ENCODE measurements around the gene ABHD2. TPM values are rescaled to one million over a fixed set of nuclear protein-coding genes. Genes with fewer than 3 reads are reported as not detected.
"Not testable (repeated sequence)": the region's sequence is repeated elsewhere in the genome, so short reads cannot be mapped to it uniquely, and the experiment has no call there.

ABHD2 gene
- total RNA-seq, 1 experiment from 2014 or later: 148 TPM

DNA sequence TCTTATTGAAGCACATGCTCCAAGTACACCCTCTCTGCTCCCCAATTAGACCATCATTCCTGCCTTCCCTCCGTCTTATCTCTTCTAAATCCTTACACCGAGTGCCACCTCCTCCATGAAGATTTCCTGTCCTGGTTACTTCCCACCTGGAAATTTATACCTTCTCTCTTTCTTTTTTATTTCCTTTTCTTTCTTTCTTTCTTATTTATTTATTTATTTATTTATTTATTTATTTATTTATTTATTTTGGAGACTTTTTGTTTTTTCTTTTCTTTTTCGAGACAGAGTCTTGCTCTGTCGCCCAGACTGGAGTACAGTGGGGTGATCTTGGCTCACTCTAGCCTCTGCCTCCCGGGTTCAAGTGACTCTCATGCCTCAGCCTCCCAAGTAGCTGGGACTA is 45.9 kb upstream of the ABHD2 start:
- BruUV-seq (replicated peaks): no TSS peak
- TF ChIP-seq, protein P1, sequence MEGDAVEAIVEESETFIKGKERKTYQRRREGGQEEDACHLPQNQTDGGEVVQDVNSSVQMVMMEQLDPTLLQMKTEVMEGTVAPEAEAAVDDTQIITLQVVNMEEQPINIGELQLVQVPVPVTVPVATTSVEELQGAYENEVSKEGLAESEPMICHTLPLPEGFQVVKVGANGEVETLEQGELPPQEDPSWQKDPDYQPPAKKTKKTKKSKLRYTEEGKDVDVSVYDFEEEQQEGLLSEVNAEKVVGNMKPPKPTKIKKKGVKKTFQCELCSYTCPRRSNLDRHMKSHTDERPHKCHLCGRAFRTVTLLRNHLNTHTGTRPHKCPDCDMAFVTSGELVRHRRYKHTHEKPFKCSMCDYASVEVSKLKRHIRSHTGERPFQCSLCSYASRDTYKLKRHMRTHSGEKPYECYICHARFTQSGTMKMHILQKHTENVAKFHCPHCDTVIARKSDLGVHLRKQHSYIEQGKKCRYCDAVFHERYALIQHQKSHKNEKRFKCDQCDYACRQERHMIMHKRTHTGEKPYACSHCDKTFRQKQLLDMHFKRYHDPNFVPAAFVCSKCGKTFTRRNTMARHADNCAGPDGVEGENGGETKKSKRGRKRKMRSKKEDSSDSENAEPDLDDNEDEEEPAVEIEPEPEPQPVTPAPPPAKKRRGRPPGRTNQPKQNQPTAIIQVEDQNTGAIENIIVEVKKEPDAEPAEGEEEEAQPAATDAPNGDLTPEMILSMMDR (conservative IDR thresholded peaks at IDR 0.05): no peak
- no peak for TF ChIP-seq EZH2 (IDR thresholded peaks at IDR 0.05; ENCODE audit: low read depth)
- H3K27ac ChIP-seq: no peak overlapping the region
- H3F3A ChIP-seq (ENCODE audit: insufficient read depth, low read depth): no peaks in the 10 kb centered on the region
- H3K9me2 ChIP-seq (ENCODE audit: insufficient read depth): no peaks in the 10 kb centered on the region
- H3K79me2 ChIP-seq (ENCODE audit: low read depth): no peaks in the 10 kb centered on the region
- peaks cover 4% of the 10 kb centered on the region; the same call in 1 of the 2 replicates for H3K27me3 ChIP-seq (ENCODE audit: insufficient read depth, low read depth)
- H3K4me2 ChIP-seq: no peak overlapping the region
- no peak for DNase-seq
- ChIA-PET CTCF (no interaction called here), POLR2A (ENCODE audit: unreplicated experiment) (no interaction called here)
- H3K36me3 ChIP-seq (ENCODE audit: low read depth): no peaks in the 10 kb centered on the region
- no peaks in the 10 kb centered on the region for H3K9me3 ChIP-seq (ENCODE audit: insufficient read depth, low read depth)
- H4K20me1 ChIP-seq (ENCODE audit: insufficient read depth): no peaks in the 10 kb centered on the region
- no peaks in the 10 kb centered on the region for H3K4me1 ChIP-seq (replicated peaks; ENCODE audit: insufficient read depth)
- intact Hi-C loops (cut with micrococcal nuclease; ENCODE audit: unreplicated experiment): no loop called here
- no peak overlapping the region for H3K4me3 ChIP-seq
- H2AFZ ChIP-seq: no peak overlapping the region

DNA sequence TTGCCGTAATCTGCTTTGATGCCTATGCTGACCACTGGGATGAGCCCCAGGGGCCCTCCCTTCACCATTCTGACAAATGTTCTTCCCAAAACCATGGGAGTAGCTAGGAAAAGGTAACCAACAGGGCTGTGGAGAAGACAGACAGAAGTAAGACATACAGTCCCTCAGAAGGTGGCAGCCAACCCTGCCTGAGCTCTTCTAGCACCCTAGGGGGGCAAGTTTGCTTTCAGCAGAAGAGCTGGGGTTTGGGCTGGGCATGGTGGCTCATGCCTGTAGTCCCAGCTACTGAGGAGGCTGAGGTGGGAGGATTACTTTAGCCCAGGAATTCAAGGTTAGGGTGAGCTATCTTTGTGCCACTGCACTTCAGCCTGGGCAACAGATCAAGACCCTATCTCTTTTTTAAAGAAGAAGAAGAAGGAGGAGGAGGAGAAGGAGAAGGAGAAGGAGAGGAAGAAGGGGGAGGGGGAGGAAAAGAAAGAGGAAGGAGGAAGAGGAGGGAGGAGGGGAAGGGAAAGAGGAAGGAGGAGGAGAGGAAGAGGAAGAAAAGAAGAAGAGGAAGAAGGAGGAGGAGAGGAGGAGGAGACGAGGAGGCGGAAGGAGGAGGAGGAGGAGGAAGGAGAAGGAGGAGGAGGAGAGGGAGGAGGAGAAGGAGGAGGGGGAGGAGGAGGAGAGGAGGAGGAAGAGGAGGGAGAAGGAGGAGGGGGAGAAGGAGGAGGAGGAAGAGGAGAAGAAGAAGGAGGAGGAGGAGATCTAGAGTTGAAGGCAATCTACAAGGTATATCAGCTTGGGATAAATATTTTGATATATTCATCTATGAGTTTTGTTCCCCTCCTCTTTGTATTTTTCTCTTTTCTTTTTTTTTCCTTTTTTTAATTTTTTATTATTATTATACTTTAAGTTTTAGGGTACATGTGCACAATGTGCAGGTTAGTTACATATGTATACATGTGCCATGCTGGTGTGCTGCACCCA is 44.9 kb upstream of the ABHD2 start:
- Histone ChIP-seq H3K4me1 (replicated peaks; ENCODE audit: insufficient read depth) (no peaks in the 10 kb centered on the region), H3K9me3 (ENCODE audit: insufficient read depth, low read depth) (no peaks in the 10 kb centered on the region), H2AFZ (no peak overlapping the region), H3K27me3 (ENCODE audit: insufficient read depth, low read depth) (peaks cover 2% of the 10 kb centered on the region; the same call in 1 of the 2 replicates), H3F3A (ENCODE audit: insufficient read depth, low read depth) (no peaks in the 10 kb centered on the region), H3K9me2 (ENCODE audit: insufficient read depth) (no peaks in the 10 kb centered on the region), H3K4me3 (no peak overlapping the region), H3K79me2 (ENCODE audit: low read depth) (no peaks in the 10 kb centered on the region), H3K27ac (no peak overlapping the region), H3K36me3 (ENCODE audit: low read depth) (no peaks in the 10 kb centered on the region), H3K4me2 (no peak overlapping the region), H4K20me1 (ENCODE audit: insufficient read depth) (no peaks in the 10 kb centered on the region)
- no peak for DNase-seq
- ChIA-PET POLR2A (ENCODE audit: unreplicated experiment) (interaction anchor here (0.7 kb wide), 1 partner anchor 231 kb away, joined by 3 read pairs; no protein-coding TSS in a partner anchor), CTCF (no interaction called here)
- intact Hi-C loops (cut with micrococcal nuclease; ENCODE audit: unreplicated experiment): no loop called here
- no TSS peak for BruUV-seq (replicated peaks)
- TF ChIP-seq, protein P1 (conservative IDR thresholded peaks at IDR 0.05): no peak
- TF ChIP-seq EZH2 (IDR thresholded peaks at IDR 0.05; ENCODE audit: low read depth): no peak

DNA sequence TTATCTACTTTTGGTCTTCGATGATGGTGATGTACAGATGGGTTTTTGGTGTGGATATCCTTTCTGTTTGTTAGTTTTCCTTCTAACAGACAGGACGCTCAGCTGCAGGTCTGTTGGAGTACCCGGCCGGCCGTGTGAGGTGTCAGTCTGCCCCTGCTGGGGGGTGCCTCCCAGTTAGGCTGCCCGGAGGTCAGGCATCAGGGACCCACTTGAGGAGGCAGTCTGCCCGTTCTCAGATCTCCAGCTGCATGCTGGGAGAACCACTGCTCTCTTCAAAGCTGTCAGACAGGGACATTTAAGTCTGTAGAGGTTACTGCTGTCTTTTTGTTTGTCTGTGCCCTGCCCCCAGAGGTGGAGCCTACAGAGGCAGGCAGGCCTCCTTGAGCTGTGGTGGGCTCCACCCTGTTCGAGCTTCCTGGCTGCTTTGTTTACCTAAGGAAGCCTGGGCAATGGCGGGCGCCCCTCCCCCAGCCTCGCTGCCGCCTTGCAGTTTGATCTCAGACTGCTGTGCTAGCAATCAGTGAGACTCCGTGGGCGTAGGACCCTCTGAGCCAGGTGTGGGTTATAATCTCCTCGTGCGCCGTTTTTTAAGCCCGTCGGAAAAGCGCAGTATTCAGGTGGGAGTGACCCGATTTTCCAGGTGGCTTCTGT is 39.1 kb upstream of the ABHD2 start:
- CTCF ChIA-PET; H3K4me2 ChIP-seq; H3K9me3 ChIP-seq (ENCODE audit: insufficient read depth, low read depth); H2AFZ ChIP-seq; H3K79me2 ChIP-seq (ENCODE audit: low read depth); H3F3A ChIP-seq (ENCODE audit: insufficient read depth, low read depth); H4K20me1 ChIP-seq (ENCODE audit: insufficient read depth); H3K4me1 ChIP-seq (replicated peaks; ENCODE audit: insufficient read depth); H3K9me2 ChIP-seq (ENCODE audit: insufficient read depth); H3K27ac ChIP-seq; H3K27me3 ChIP-seq (ENCODE audit: insufficient read depth, low read depth); intact Hi-C loops (cut with micrococcal nuclease; ENCODE audit: unreplicated experiment); H3K4me3 ChIP-seq; BruUV-seq (replicated peaks); POLR2A ChIA-PET (ENCODE audit: unreplicated experiment); H3K36me3 ChIP-seq (ENCODE audit: low read depth); DNase-seq: not testable (repeated sequence)
